ENCODE measurements around the gene SUV39H1. TPM values are rescaled to one million over a fixed set of nuclear protein-coding genes. Genes with fewer than 3 reads are reported as not detected.
A peak's percentile ranks its signal among the peaks of the same experiment; 100 is the strongest.

SUV39H1 gene
- total and polyA plus RNA-seq, 9 of the 15 experiments (the other 6 are each of a cell fraction or from before 2014, with no cell fraction given): 4.7 to 34.7 (median 17.9) TPM

GRCh38 chrX:48700246-48700645 is 3.7 kb downstream of the SUV39H1 start:
- Histone ChIP-seq H3K9me1 (ENCODE audit: control insufficient read depth, insufficient read depth, low read length) (no peaks in the 10 kb centered on the region), H3K27ac (ENCODE audit: extremely low read depth, low read depth, low read length) (no peak overlapping the region), H3K36me3 (ENCODE audit: control insufficient read depth, insufficient read depth, low read length) (peaks cover 72% of the 10 kb centered on the region), H3K4me1 (replicated peaks in 1 of 2; ENCODE audit: control insufficient read depth in 2 of 2, insufficient read depth in 2 of 2, low read length in 2 of 2) (peaks cover 37 to 40% of the 10 kb centered on the region in 2 experiments), H3K79me2 (ENCODE audit: control insufficient read depth, insufficient read depth, low read length) (peaks cover 82% of the 10 kb centered on the region), H3K9me3 (replicated peaks; ENCODE audit: control insufficient read depth, insufficient read depth, low read depth, low read length) (no peaks in the 10 kb centered on the region), H2AFZ (ENCODE audit: low read depth, low read length) (no peak overlapping the region), H3K27me3 (ENCODE audit: control insufficient read depth in 2 of 2, insufficient read depth in 2 of 2, low read length in 2 of 2) (no peaks in the 10 kb centered on the region), H3K4me2 (ENCODE audit: insufficient read depth, low read length) (peak overlapping the region; percentile 52; the same call in 1 of the 2 replicates), H3K4me3 (no peak overlapping the region), H3K9ac (ENCODE audit: insufficient read depth in 1 of 2, low read depth in 2 of 2, low read length in 2 of 2) (peak overlapping the region in 1 of 2 experiments; percentile 81; a peak in 2 of 4 replicates), H4K20me1 (replicated peaks; ENCODE audit: control insufficient read depth, insufficient read depth, low read length) (peaks cover 17% of the 10 kb centered on the region)
- in situ Hi-C loops (cut with MboI): no loop called here
- BruUV-seq (replicated peaks): no TSS peak
- intact Hi-C loops (cut with micrococcal nuclease): loop anchor here (5.0 kb wide), 1 partner anchor 37 kb away; no protein-coding TSS in a partner anchor
- POLR2A ChIA-PET: interaction anchor here (0.6 kb wide), 2 partner anchors 13 to 15 kb away, joined by 3 to 4 read pairs; no protein-coding TSS in a partner anchor
- FAIRE-seq (no peak), DNase-seq (ENCODE audit: extremely low read depth in 1 of 4, low spot score in 3 of 4) (no peak), ATAC-seq (no peak)
- CTCF ChIA-PET (ENCODE audit: low intra/inter-chr PET ratio): no interaction called here
- WGBS (ENCODE audit: insufficient coverage, low coverage, missing lambda C conversion rate): 93% methylated on average over 10 of the region's 23 CpGs
- TF ChIP-seq HINFP (tag; conservative IDR thresholded peaks at IDR 0.05; ENCODE audit: low read depth) (no peak), DACH1 (IDR thresholded peaks at IDR 0.05; ENCODE audit: partially characterized antibody) (no peak), STAT5A (IDR thresholded peaks at IDR 0.05; ENCODE audit: borderline replicate concordance, low read length) (no peak), ZNF408 (CRISPR knock-in tag; IDR thresholded peaks at IDR 0.05; ENCODE audit: low read depth) (no peak), ZNF3 (CRISPR knock-in tag; IDR thresholded peaks at IDR 0.05) (no peak), NFIC (IDR thresholded peaks at IDR 0.05) (no peak), GATA2 (CRISPR knock-in tag; IDR thresholded peaks at IDR 0.05) (no peak), HMGXB4 (CRISPR knock-in tag; IDR thresholded peaks at IDR 0.05) (no peak), HBP1 (CRISPR knock-in tag; IDR thresholded peaks at IDR 0.05) (no peak), SIRT6 (IDR thresholded peaks at IDR 0.05; ENCODE audit: low read depth, low read length) (no peak), FIP1L1 (IDR thresholded peaks at IDR 0.05; ENCODE audit: low read depth, low read length, poor library complexity, severe bottlenecking) (no peak), POLR2G (IDR thresholded peaks at IDR 0.05; ENCODE audit: low read depth, low read length) (peak; percentile 61), RBM22 (IDR thresholded peaks at IDR 0.05; ENCODE audit: low read depth, low read length, poor library complexity, severe bottlenecking) (peak; percentile 54), ZKSCAN8 (CRISPR knock-in tag; IDR thresholded peaks at IDR 0.05) (no peak), ZNF282 (CRISPR knock-in tag; IDR thresholded peaks at IDR 0.05) (no peak)

Measured in K562 (cell line).